IMR-90 (cell line): ENCODE measurements around the gene DOCK6. TPM values are rescaled to one million over a fixed set of nuclear protein-coding genes. Genes with fewer than 3 reads are reported as not detected.

Experiments used
- ATAC-seq: fragments of 200-7000 bp; cut with Tn5 transposase; 2 replicates; pipeline ENCODE4 v1.9.1; 2020; ENCODE audit warnings: low read depth, mild to moderate bottlenecking, moderate library complexity
- BruUV-seq: library from RNA; stranded (reverse); fragments of 400-500 nt; replicated peaks from 2 replicates; lab custom pipeline; 2021; lab: Mats Ljungman, UMichigan
- CTCF ChIA-PET: fragments of 300-600 bp; formaldehyde crosslinking; extraction: SDS; loops from one replicate; lab custom pipeline; 2021; ENCODE audit warnings: antibody characterized with exemption; lab: Yijun Ruan, JAX
- POLR2A ChIA-PET: fragments of 300-600 bp; sonication (Branson Sonifier 250); formaldehyde crosslinking; loops from one replicate; lab custom pipeline; 2022; ENCODE audit warnings: antibody characterized with exemption; ENCODE audit not compliant: unreplicated experiment; lab: Charles Lee
- DNase-seq: peaks from one replicate; pipeline ENCODE4 v3.0.0; 2013
- H2AFZ ChIP-seq: replicated peaks from 2 replicates; pipeline ENCODE3; 2013; ENCODE audit warnings: low read length, mild to moderate bottlenecking; ENCODE audit not compliant: poor library complexity
- H2AK5ac ChIP-seq: 2 replicates; pipeline ENCODE4 v1.6.1; 2013; ENCODE audit warnings: low read depth, low read length, inconsistent platforms
- H2AK9ac ChIP-seq: replicated peaks from 2 replicates; pipeline ENCODE3; 2013; ENCODE audit warnings: mild to moderate bottlenecking, low read depth, low read length, moderate library complexity; ENCODE audit not compliant: poor library complexity
- H2BK120ac ChIP-seq: 2 replicates; pipeline ENCODE4 v1.6.1; 2013; ENCODE audit warnings: low read depth, low read length, inconsistent platforms
- H2BK15ac ChIP-seq: 3 replicates; pipeline ENCODE4 v1.6.1; 2013; ENCODE audit warnings: low read depth, low read length, inconsistent platforms
- H2BK20ac ChIP-seq: 2 replicates; pipeline ENCODE4 v1.6.1; 2013; ENCODE audit warnings: low read depth, mild to moderate bottlenecking, inconsistent platforms, low read length, moderate library complexity
- H2BK5ac ChIP-seq: 2 replicates; pipeline ENCODE4 v1.6.1; 2013; ENCODE audit warnings: mild to moderate bottlenecking, low read depth, low read length, inconsistent platforms; ENCODE audit not compliant: poor library complexity, severe bottlenecking
- H3K14ac ChIP-seq: replicated peaks from 2 replicates; pipeline ENCODE4 v1.6.1; 2013; ENCODE audit warnings: low read depth, low read length, inconsistent platforms
- H3K18ac ChIP-seq: 2 replicates; pipeline ENCODE4 v1.6.1; 2013; ENCODE audit warnings: low read depth, low read length, control low read depth
- H3K23ac ChIP-seq: 2 replicates; pipeline ENCODE4 v1.6.1; 2013; ENCODE audit warnings: low read depth, low read length, inconsistent platforms
- H3K27ac ChIP-seq: 2 replicates; pipeline ENCODE4 v1.5.1; 2013; ENCODE audit warnings: mild to moderate bottlenecking, control low read depth, low read length; ENCODE audit not compliant: insufficient read depth
- H3K27me3 ChIP-seq: 2 replicates; pipeline ENCODE4 v1.6.1; 2013; ENCODE audit warnings: low read length; ENCODE audit not compliant: control insufficient read depth, insufficient read depth
- H3K36me3 ChIP-seq: 2 replicates; pipeline ENCODE4 v1.6.1; 2013; ENCODE audit warnings: low read length, mixed read lengths; ENCODE audit not compliant: control insufficient read depth, insufficient read depth
- H3K4ac ChIP-seq: 2 replicates; pipeline ENCODE4 v1.6.1; 2013; ENCODE audit warnings: low read depth, low read length, inconsistent platforms
- H3K4me1 ChIP-seq: 2 replicates; pipeline ENCODE4 v1.6.1; 2013; ENCODE audit warnings: low read length, mixed read lengths; ENCODE audit not compliant: control insufficient read depth, insufficient read depth
- H3K4me2 ChIP-seq: 2 replicates; pipeline ENCODE4 v1.6.1; 2013; ENCODE audit warnings: low read depth, mild to moderate bottlenecking, control low read depth, low read length, moderate library complexity
- H3K4me3 ChIP-seq: 2 replicates; pipeline ENCODE4 v1.5.1; 2013; ENCODE audit warnings: low read depth, mild to moderate bottlenecking, control low read depth, low read length, moderate library complexity; ENCODE audit not compliant: insufficient read depth
- H3K56ac ChIP-seq: 2 replicates; pipeline ENCODE4 v1.6.1; 2013; ENCODE audit warnings: low read length, inconsistent platforms; ENCODE audit not compliant: insufficient read depth; ENCODE audit errors: extremely low read depth
- H3K79me1 ChIP-seq, 2 experiments: 2 replicates each; pipeline ENCODE4 v1.6.1; 2013; ENCODE audit warnings: low read length in 2 of 2, inconsistent platforms in 1 of 2, low read depth in 1 of 2
- H3K9ac ChIP-seq: 2 replicates; pipeline ENCODE4 v1.6.1; 2013; ENCODE audit warnings: low read depth, low read length, control low read depth
- H3K9me1 ChIP-seq: 2 replicates; pipeline ENCODE4 v1.6.1; 2013; ENCODE audit warnings: low read length, inconsistent platforms; ENCODE audit not compliant: insufficient read depth
- H3K9me3 ChIP-seq: 2 replicates; pipeline ENCODE4 v1.6.1; 2013; ENCODE audit warnings: low read length; ENCODE audit not compliant: control insufficient read depth, insufficient read depth
- H4K20me1 ChIP-seq: 2 replicates; pipeline ENCODE4 v1.6.1; 2013; ENCODE audit warnings: low read length, inconsistent platforms; ENCODE audit not compliant: insufficient read depth
- H4K5ac ChIP-seq: 2 replicates; pipeline ENCODE4 v1.6.1; 2013; ENCODE audit warnings: mild to moderate bottlenecking, low read depth, low read length, control low read depth
- H4K8ac ChIP-seq, 2 experiments: 2 replicates each; pipeline ENCODE4 v1.6.1; 2013; ENCODE audit warnings: low read depth in 2 of 2, low read length in 2 of 2, control low read depth in 1 of 2, inconsistent platforms in 1 of 2
- H4K91ac ChIP-seq: 2 replicates; pipeline ENCODE4 v1.6.1; 2013; ENCODE audit warnings: low read depth, low read length, inconsistent platforms; ENCODE audit not compliant: insufficient read depth
- BHLHE40 ChIP-seq: fragments of 150-350 bp; IDR thresholded peaks from 2 replicates; pipeline ENCODE4 v1.6.1; 2016; ENCODE audit warnings: mild to moderate bottlenecking, low read depth, low read length
- CEBPB ChIP-seq: IDR thresholded peaks from 2 replicates; pipeline ENCODE4 v1.6.1; 2012; ENCODE audit warnings: low read depth, low read length, improper control_type of control experiment
- CHD1 ChIP-seq: IDR thresholded peaks from 2 replicates; pipeline ENCODE4 v1.6.1; 2012; ENCODE audit warnings: low read depth, low read length, improper control_type of control experiment
- FOS ChIP-seq: fragments of 150-350 bp; IDR thresholded peaks from 2 replicates; pipeline ENCODE4 v1.6.1; 2016; ENCODE audit warnings: low read depth, low read length
- MAFK ChIP-seq: IDR thresholded peaks from 2 replicates; pipeline ENCODE4 v1.6.1; 2012; ENCODE audit warnings: low read depth, low read length, improper control_type of control experiment
- MAZ ChIP-seq: IDR thresholded peaks from 2 replicates; pipeline ENCODE4 v1.6.1; 2012; ENCODE audit warnings: low read depth, mild to moderate bottlenecking, low read length, improper control_type of control experiment, moderate library complexity, borderline replicate concordance
- MXI1 ChIP-seq: IDR thresholded peaks from 2 replicates; pipeline ENCODE4 v1.6.1; 2012; ENCODE audit warnings: low read depth, mild to moderate bottlenecking, low read length, moderate library complexity, borderline replicate concordance
- NFE2L2 ChIP-seq: fragments of 150-350 bp; IDR thresholded peaks from 2 replicates; pipeline ENCODE4 v1.6.1; 2016; ENCODE audit warnings: low read depth, mild to moderate bottlenecking, low read length
- POLR2A ChIP-seq: IDR thresholded peaks from 2 replicates; pipeline ENCODE4 v1.6.1; 2012; ENCODE audit warnings: mild to moderate bottlenecking, low read depth, low read length
- RAD21 ChIP-seq: IDR thresholded peaks from 2 replicates; pipeline ENCODE4 v1.6.1; 2012; ENCODE audit warnings: low read length, improper control_type of control experiment
- RCOR1 ChIP-seq: IDR thresholded peaks from 2 replicates; pipeline ENCODE4 v1.6.1; 2012; ENCODE audit warnings: mild to moderate bottlenecking, low read length, improper control_type of control experiment; ENCODE audit not compliant: insufficient replicate concordance
- SMC3 ChIP-seq: fragments of 150-350 bp; IDR thresholded peaks from 2 replicates; pipeline ENCODE4 v1.6.1; 2016; ENCODE audit warnings: low read depth, mild to moderate bottlenecking, antibody characterized with exemption, low read length, moderate library complexity
- USF2 ChIP-seq: fragments of 150-350 bp; IDR thresholded peaks from 2 replicates; pipeline ENCODE4 v1.6.1; 2017; ENCODE audit warnings: mild to moderate bottlenecking, antibody characterized with exemption, low read length, low read depth
- WGBS, 2 experiments: methylation state at CpG; one replicate each; pipeline versions ENCODE4 v1.1.5 to v1.1.7; 2013; ENCODE audit warnings: missing lambda C conversion rate in 2 of 2; ENCODE audit not compliant: insufficient read length in 1 of 2; ENCODE audit errors: extremely low coverage in 2 of 2; 5-methylcytosine and 5-hydroxymethylcytosine counted together
- dilution Hi-C: fragments of 300-500 bp; cut with HindIII; formaldehyde crosslinking; loops from one replicate; pipeline ENCODE4 v1.14.3; 2018; ENCODE audit warnings: low sequenced_read_pairs; ENCODE audit not compliant: unreplicated experiment
- in situ Hi-C: fragments of 300-500 bp; cut with MboI; formaldehyde crosslinking; loops from 3 replicates; pipeline ENCODE4 v1.14.3; 2019; ENCODE audit warnings: low sequenced_read_pairs, inconsistent platforms, mixed read lengths
- intact Hi-C: fragments of 100-400 bp; cut with micrococcal nuclease; formaldehyde crosslinking; loops from 2 replicates; pipeline ENCODE4 v1.10.0; 2022
- polyA plus RNA-seq, 3 experiments: library from polyadenylated mRNA; depleted of rRNA; stranded (reverse); fragments of >200 nt; gene quantifications; 2 replicates each; pipeline ENCODE4 v1.2.3, GENCODE V29; 2012; ENCODE audit warnings: low replicate concordance in 1 of 3
- total RNA-seq: library from RNA; depleted of rRNA; stranded (reverse); fragments of >200 nt; gene quantifications from 2 replicates; pipeline ENCODE4 v1.2.3, GENCODE V29; 2012
- TF ChIP-seq, protein P1 (sequence below): fragments of 150-350 bp; IDR thresholded peaks from 2 replicates; pipeline ENCODE4 v1.6.1; 2016; ENCODE audit warnings: low read depth, mild to moderate bottlenecking, low read length, moderate library complexity, borderline replicate concordance
- TF ChIP-seq, protein P2 (sequence below): conservative IDR thresholded peaks from 2 replicates; pipeline ENCODE4 v1.5.1; 2012; ENCODE audit warnings: mild to moderate bottlenecking, low read depth, low read length, improper control_type of control experiment

The DOCK6 gene
- total and polyA plus RNA-seq, 2 of the 4 experiments (the other 2 are of a cell fraction) = 5.0 to 18.4 TPM

DNA sequence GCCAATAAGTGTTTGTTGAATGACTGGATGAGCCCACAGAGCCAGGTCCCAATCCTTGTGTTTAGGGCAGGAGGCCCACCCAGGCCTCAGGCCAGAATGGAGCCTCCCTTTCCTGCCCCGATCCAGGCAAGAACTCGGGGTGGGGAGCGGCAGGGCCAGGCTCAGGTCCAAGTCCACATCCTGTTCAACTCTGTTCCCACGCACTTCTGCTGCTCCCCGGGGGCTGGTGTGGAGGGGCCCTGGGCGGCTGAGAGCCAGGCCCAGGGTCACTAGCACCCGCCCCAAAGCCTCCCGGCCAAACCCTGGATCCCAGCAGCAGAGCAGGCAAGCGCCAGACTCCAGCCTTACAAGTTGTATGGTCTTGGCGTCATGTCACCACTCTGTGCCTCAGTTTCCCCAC is 14.9 kb downstream of the DOCK6 start:
- no peak overlapping the region for H2BK15ac ChIP-seq
- no peaks in the 10 kb centered on the region for H3K9me3 ChIP-seq
- no peaks in the 10 kb centered on the region for H3K79me1 ChIP-seq
- dilution Hi-C loops = no loop called here
- no peak overlapping the region for H3K27ac ChIP-seq
- no peaks in the 10 kb centered on the region for H3K27me3 ChIP-seq
- H2BK5ac ChIP-seq = no peak overlapping the region
- H2AFZ ChIP-seq = no peak overlapping the region
- TF ChIP-seq, protein P1, sequence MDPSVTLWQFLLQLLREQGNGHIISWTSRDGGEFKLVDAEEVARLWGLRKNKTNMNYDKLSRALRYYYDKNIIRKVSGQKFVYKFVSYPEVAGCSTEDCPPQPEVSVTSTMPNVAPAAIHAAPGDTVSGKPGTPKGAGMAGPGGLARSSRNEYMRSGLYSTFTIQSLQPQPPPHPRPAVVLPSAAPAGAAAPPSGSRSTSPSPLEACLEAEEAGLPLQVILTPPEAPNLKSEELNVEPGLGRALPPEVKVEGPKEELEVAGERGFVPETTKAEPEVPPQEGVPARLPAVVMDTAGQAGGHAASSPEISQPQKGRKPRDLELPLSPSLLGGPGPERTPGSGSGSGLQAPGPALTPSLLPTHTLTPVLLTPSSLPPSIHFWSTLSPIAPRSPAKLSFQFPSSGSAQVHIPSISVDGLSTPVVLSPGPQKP = no peak
- TF ChIP-seq USF2 (no peak), FOS (no peak), SMC3 (no peak), POLR2A (no peak), CHD1 (no peak), CEBPB (no peak), NFE2L2 (no peak), RAD21 (no peak), RCOR1 (no peak), MAFK (no peak), MXI1 (no peak), BHLHE40 (no peak), MAZ (no peak)
- TF ChIP-seq, protein P2, sequence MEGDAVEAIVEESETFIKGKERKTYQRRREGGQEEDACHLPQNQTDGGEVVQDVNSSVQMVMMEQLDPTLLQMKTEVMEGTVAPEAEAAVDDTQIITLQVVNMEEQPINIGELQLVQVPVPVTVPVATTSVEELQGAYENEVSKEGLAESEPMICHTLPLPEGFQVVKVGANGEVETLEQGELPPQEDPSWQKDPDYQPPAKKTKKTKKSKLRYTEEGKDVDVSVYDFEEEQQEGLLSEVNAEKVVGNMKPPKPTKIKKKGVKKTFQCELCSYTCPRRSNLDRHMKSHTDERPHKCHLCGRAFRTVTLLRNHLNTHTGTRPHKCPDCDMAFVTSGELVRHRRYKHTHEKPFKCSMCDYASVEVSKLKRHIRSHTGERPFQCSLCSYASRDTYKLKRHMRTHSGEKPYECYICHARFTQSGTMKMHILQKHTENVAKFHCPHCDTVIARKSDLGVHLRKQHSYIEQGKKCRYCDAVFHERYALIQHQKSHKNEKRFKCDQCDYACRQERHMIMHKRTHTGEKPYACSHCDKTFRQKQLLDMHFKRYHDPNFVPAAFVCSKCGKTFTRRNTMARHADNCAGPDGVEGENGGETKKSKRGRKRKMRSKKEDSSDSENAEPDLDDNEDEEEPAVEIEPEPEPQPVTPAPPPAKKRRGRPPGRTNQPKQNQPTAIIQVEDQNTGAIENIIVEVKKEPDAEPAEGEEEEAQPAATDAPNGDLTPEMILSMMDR = no peak
- no TSS peak for BruUV-seq
- H3K36me3 ChIP-seq = peaks cover 36% of the 10 kb centered on the region
- H3K4me1 ChIP-seq = 0 out of 2 replicates have a peak, but pooled peaks cover 1% of the 10 kb centered on the region
- ATAC-seq (no peak), DNase-seq (no peak)
- no peak overlapping the region for H3K4me3 ChIP-seq
- CTCF ChIA-PET = no interaction called here
- H3K23ac ChIP-seq = no peak overlapping the region
- H3K18ac ChIP-seq = no peak overlapping the region
- WGBS, 2 experiments = 55% methylated on average over 7 of the region's 10 CpGs; no CpG with 5 or more reads in 1 of the 2 experiments
- peaks cover 4% of the 10 kb centered on the region; the same call in 1 of the 2 replicates for H3K9me1 ChIP-seq
- no peak overlapping the region for H2BK20ac ChIP-seq
- H4K8ac ChIP-seq = no peak overlapping the region
- H2AK5ac ChIP-seq = no peak overlapping the region
- POLR2A ChIA-PET = no interaction called here
- H2BK120ac ChIP-seq = no peak overlapping the region
- H2AK9ac ChIP-seq = no peak overlapping the region
- H4K91ac ChIP-seq = no peak overlapping the region
- no peak overlapping the region for H3K14ac ChIP-seq
- intact Hi-C loops = no loop called here
- H4K20me1 ChIP-seq = no peaks in the 10 kb centered on the region
- no peak overlapping the region for H3K9ac ChIP-seq
- no peak overlapping the region for H3K4me2 ChIP-seq
- no peak overlapping the region for H3K4ac ChIP-seq
- in situ Hi-C loops = no loop called here
- H4K5ac ChIP-seq = no peak overlapping the region
- H3K56ac ChIP-seq = no peak overlapping the region
